WTC11 (cell line): ENCODE data around the gene ATG14. TPM values are rescaled to one million over a fixed set of nuclear protein-coding genes. Genes with fewer than 3 reads are reported as not detected.

Source experiments
- ATAC-seq: fragments of 200-7000 bp; cut with Tn5 transposase; 2 replicates; pipeline ENCODE4 v1.10.0; 2021; ENCODE audit warnings: mild to moderate bottlenecking, moderate library complexity
- CTCF ChIA-PET: fragments of 300-600 bp; sonication (Branson Sonifier 250); formaldehyde crosslinking; loops from one replicate; lab custom pipeline; 2021; ENCODE audit warnings: antibody characterized with exemption; lab: Charles Lee
- POLR2A ChIA-PET: fragments of 350-600 bp; sonication (Branson Sonifier 250); formaldehyde crosslinking; loops from one replicate; lab custom pipeline; 2021; ENCODE audit warnings: antibody characterized with exemption; lab: Charles Lee
- DNase-seq: peaks from one replicate; pipeline ENCODE4 v3.0.0; 2021; ENCODE audit warnings: low spot score
- H3K27ac Mint-ChIP-seq: 2 replicates; pipeline ENCODE4 v1.8.0; 2021; ENCODE audit warnings: mixed read lengths
- H3K27me3 Mint-ChIP-seq: 2 replicates; pipeline ENCODE4 v1.8.0; 2021; ENCODE audit warnings: low read depth, mild to moderate bottlenecking, moderate library complexity, mixed read lengths
- H3K36me3 Mint-ChIP-seq: 2 replicates; pipeline ENCODE4 v1.8.0; 2021; ENCODE audit warnings: mixed read lengths
- H3K4me1 Mint-ChIP-seq: 2 replicates; pipeline ENCODE4 v1.8.0; 2022; ENCODE audit warnings: mixed read lengths
- H3K4me3 Mint-ChIP-seq: 2 replicates; pipeline ENCODE4 v1.8.0; 2021; ENCODE audit warnings: mild to moderate bottlenecking, moderate library complexity, mixed read lengths
- H3K9me3 Mint-ChIP-seq: 2 replicates; pipeline ENCODE4 v1.8.0; 2021; ENCODE audit warnings: mixed read lengths
- FOXK1 ChIP-seq: sonication (generic); formaldehyde crosslinking; IDR thresholded peaks from 2 replicates; pipeline ENCODE4 v1.8.0; 2022; ENCODE audit warnings: mild to moderate bottlenecking, moderate library complexity, missing genetic modification reagents
- GRHL2 ChIP-seq: fragments of 250-450 bp; sonication (Bioruptor Pico); IDR thresholded peaks from 2 replicates; pipeline ENCODE4 v1.8.0; 2022; ENCODE audit warnings: mild to moderate bottlenecking, moderate library complexity; ENCODE audit not compliant: insufficient replicate concordance, severe bottlenecking
- GTF2I ChIP-seq: fragments of 250-450 bp; sonication (Bioruptor Pico); conservative IDR thresholded peaks from 2 replicates; pipeline ENCODE4 v1.4.0; 2021; ENCODE audit warnings: mild to moderate bottlenecking
- JAZF1 ChIP-seq: fragments of 250-450 bp; sonication (Bioruptor Pico); IDR thresholded peaks from 2 replicates; pipeline ENCODE4 v1.9.0; 2021; ENCODE audit warnings: moderate library complexity, mild to moderate bottlenecking, inconsistent platforms
- NR1H2 ChIP-seq: sonication (generic); formaldehyde crosslinking; IDR thresholded peaks from 2 replicates; pipeline ENCODE4 v1.9.0; 2021; ENCODE audit warnings: mild to moderate bottlenecking, moderate library complexity, missing genetic modification reagents
- TEAD1 ChIP-seq: sonication (generic); formaldehyde crosslinking; IDR thresholded peaks from 2 replicates; pipeline ENCODE4 v1.8.0; 2022; ENCODE audit warnings: mild to moderate bottlenecking, missing genetic modification reagents
- TEAD4 ChIP-seq: sonication (generic); formaldehyde crosslinking; IDR thresholded peaks from 2 replicates; pipeline ENCODE4 v1.8.0; 2022; ENCODE audit warnings: mild to moderate bottlenecking, missing genetic modification reagents
- ZNF219 ChIP-seq: sonication (generic); formaldehyde crosslinking; IDR thresholded peaks from 2 replicates; pipeline ENCODE4 v1.8.0; 2023; ENCODE audit warnings: missing genetic modification reagents, mild to moderate bottlenecking, borderline replicate concordance
- ZNF671 ChIP-seq: fragments of 250-450 bp; sonication (Bioruptor Pico); IDR thresholded peaks from 2 replicates; pipeline ENCODE4 v1.8.0; 2021; ENCODE audit warnings: mild to moderate bottlenecking
- total RNA-seq: library from RNA; stranded (reverse); gene quantifications from 3 replicates; pipeline ENCODE4 v1.2.3, GENCODE V29; 2021
- TF ChIP-seq, protein P1 (sequence below): sonication (generic); formaldehyde crosslinking; IDR thresholded peaks from 2 replicates; pipeline ENCODE4 v1.8.0; 2023; ENCODE audit warnings: missing genetic modification reagents
- TF ChIP-seq, protein P2 (sequence below): sonication (generic); formaldehyde crosslinking; conservative IDR thresholded peaks from 2 replicates; pipeline ENCODE4 v1.8.1; 2023; ENCODE audit warnings: mild to moderate bottlenecking, low read depth, missing genetic modification reagents, moderate library complexity
- TF ChIP-seq, protein P3 (sequence below): sonication (generic); formaldehyde crosslinking; conservative IDR thresholded peaks from 2 replicates; pipeline ENCODE4 v1.8.1; 2022; ENCODE audit warnings: mild to moderate bottlenecking, missing genetic modification reagents
- TF ChIP-seq, protein P4 (sequence below): fragments of 250-450 bp; sonication (Bioruptor Pico); IDR thresholded peaks from 2 replicates; pipeline ENCODE4 v1.9.0; 2021; ENCODE audit warnings: mild to moderate bottlenecking, borderline replicate concordance
- TF ChIP-seq, protein P5 (sequence below): sonication (generic); formaldehyde crosslinking; IDR thresholded peaks from 2 replicates; pipeline ENCODE4 v1.8.1; 2023; ENCODE audit warnings: mild to moderate bottlenecking, missing genetic modification reagents, moderate library complexity
- TF ChIP-seq, protein P6 (sequence below): sonication (generic); formaldehyde crosslinking; IDR thresholded peaks from 2 replicates; pipeline ENCODE4 v1.8.0; 2022; ENCODE audit warnings: mild to moderate bottlenecking, missing genetic modification reagents
- TF ChIP-seq, protein P7 (sequence below): fragments of 250-450 bp; sonication (Bioruptor Pico); conservative IDR thresholded peaks from 2 replicates; pipeline ENCODE4 v1.9.0; 2021; ENCODE audit warnings: mild to moderate bottlenecking
- TF ChIP-seq, protein P8 (sequence below): sonication (generic); formaldehyde crosslinking; IDR thresholded peaks from 2 replicates; pipeline ENCODE4 v1.8.1; 2022; ENCODE audit warnings: missing genetic modification reagents, borderline replicate concordance

Gene ATG14
- total RNA-seq, 1 experiment from 2014 or later = 10.4 TPM

DNA sequence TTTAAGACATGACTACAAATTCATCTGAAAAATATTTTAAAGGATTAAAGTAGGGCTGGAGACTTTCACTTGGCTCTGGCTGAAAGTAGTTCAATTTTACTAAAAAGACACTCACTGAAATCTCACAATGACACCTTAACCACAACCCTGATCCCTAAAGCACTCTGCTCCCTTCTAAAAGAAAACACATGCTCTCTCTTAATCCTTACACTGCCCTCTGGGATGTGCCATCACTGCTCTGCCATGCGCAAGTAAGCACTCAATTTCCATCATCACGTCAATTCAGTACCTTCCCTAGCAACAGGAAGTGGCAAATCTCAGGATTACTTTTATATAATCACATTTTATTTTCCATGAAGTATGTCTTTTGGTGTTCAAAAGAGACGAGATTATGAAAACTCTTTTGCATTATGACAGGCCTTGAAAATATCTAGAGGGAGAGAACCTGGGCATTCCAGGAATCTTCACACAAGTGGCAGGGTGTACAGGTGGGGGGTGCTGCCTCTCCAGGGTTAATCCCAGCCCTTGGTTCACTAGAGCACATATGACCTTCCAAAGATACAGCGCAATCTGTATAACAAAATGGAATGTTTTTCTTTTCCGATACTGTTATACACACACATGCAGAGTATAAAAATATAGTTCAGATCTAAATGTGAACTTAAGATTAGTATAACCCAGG, 7.3 kb downstream of the ATG14 start (continued):
- no peak for TF ChIP-seq GTF2I
- TF ChIP-seq, protein P1, sequence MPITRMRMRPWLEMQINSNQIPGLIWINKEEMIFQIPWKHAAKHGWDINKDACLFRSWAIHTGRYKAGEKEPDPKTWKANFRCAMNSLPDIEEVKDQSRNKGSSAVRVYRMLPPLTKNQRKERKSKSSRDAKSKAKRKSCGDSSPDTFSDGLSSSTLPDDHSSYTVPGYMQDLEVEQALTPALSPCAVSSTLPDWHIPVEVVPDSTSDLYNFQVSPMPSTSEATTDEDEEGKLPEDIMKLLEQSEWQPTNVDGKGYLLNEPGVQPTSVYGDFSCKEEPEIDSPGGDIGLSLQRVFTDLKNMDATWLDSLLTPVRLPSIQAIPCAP = no peak

DNA sequence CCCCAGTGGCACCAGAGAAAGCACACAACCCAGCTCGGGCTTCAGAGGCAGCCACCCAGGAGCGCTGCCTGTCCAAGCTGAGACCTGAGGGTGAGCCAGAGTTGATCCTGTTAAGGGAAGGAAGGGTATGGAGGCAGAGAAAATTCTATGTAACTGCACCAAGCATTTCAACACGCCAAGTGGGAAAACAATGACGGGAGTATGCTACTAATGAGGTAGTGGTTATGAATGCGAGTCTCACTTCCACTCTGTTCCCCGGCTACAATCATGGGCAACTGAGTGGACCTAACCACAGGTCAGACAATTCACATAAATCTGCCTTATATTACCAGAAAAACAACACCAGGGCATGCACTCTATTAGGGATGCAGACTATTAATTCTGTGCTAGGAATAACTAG, 9.9 kb downstream of the ATG14 start:
- ChIA-PET POLR2A (no interaction called here), CTCF (no interaction called here)
- Mint-ChIP-seq H3K4me3 (no peak overlapping the region), H3K9me3 (peaks cover 8% of the 10 kb centered on the region), H3K27me3 (no peaks in the 10 kb centered on the region), H3K4me1 (no peaks in the 10 kb centered on the region), H3K27ac (no peak overlapping the region), H3K36me3 (no peaks in the 10 kb centered on the region)
- ATAC-seq (no peak), DNase-seq (no peak)
- no peak for TF ChIP-seq JAZF1 (CRISPR knock-in tag)

DNA sequence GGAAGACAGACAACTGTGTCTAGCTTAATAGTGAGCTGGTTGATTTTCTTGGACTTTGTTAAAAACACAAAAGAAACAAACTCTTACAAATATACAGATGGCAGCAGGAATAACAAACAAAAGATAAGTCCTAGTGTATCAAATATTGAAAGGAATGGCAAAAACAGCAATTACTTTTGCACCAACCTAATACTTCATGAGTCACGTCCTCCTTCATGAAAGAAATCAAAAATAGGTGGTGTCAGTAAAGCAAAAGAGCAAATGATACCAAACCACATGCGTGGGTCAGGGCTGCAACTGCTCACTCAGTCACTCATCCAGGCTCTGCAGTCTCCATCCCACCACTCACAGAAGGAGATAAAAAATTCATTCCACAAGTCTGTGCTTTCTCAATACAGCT, 11.8 kb downstream of the ATG14 start:
- ChIA-PET CTCF (interaction anchor here (1.2 kb wide), 1 partner anchor 17 kb away, joined by 3 read pairs; no protein-coding TSS in a partner anchor), POLR2A (no interaction called here)
- Mint-ChIP-seq H3K4me1 (no peaks in the 10 kb centered on the region), H3K27me3 (no peaks in the 10 kb centered on the region), H3K9me3 (peaks cover 8% of the 10 kb centered on the region), H3K36me3 (peaks cover 5% of the 10 kb centered on the region), H3K27ac (no peak overlapping the region), H3K4me3 (no peak overlapping the region)
- no peak for ATAC-seq
- TF ChIP-seq TEAD1 (no peak), GTF2I (no peak), TEAD4 (no peak), GRHL2 (CRISPR knock-in tag) (no peak), JAZF1 (CRISPR knock-in tag) (no peak), ZNF219 (CRISPR knock-in tag) (no peak), ZNF671 (CRISPR knock-in tag) (no peak), FOXK1 (no peak), NR1H2 (CRISPR knock-in tag) (no peak)
- TF ChIP-seq, protein P2, sequence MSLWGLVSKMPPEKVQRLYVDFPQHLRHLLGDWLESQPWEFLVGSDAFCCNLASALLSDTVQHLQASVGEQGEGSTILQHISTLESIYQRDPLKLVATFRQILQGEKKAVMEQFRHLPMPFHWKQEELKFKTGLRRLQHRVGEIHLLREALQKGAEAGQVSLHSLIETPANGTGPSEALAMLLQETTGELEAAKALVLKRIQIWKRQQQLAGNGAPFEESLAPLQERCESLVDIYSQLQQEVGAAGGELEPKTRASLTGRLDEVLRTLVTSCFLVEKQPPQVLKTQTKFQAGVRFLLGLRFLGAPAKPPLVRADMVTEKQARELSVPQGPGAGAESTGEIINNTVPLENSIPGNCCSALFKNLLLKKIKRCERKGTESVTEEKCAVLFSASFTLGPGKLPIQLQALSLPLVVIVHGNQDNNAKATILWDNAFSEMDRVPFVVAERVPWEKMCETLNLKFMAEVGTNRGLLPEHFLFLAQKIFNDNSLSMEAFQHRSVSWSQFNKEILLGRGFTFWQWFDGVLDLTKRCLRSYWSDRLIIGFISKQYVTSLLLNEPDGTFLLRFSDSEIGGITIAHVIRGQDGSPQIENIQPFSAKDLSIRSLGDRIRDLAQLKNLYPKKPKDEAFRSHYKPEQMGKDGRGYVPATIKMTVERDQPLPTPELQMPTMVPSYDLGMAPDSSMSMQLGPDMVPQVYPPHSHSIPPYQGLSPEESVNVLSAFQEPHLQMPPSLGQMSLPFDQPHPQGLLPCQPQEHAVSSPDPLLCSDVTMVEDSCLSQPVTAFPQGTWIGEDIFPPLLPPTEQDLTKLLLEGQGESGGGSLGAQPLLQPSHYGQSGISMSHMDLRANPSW (CRISPR knock-in tag) = no peak
- TF ChIP-seq, protein P3, sequence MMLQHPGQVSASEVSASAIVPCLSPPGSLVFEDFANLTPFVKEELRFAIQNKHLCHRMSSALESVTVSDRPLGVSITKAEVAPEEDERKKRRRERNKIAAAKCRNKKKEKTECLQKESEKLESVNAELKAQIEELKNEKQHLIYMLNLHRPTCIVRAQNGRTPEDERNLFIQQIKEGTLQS (CRISPR knock-in tag) = no peak
- TF ChIP-seq, protein P4, sequence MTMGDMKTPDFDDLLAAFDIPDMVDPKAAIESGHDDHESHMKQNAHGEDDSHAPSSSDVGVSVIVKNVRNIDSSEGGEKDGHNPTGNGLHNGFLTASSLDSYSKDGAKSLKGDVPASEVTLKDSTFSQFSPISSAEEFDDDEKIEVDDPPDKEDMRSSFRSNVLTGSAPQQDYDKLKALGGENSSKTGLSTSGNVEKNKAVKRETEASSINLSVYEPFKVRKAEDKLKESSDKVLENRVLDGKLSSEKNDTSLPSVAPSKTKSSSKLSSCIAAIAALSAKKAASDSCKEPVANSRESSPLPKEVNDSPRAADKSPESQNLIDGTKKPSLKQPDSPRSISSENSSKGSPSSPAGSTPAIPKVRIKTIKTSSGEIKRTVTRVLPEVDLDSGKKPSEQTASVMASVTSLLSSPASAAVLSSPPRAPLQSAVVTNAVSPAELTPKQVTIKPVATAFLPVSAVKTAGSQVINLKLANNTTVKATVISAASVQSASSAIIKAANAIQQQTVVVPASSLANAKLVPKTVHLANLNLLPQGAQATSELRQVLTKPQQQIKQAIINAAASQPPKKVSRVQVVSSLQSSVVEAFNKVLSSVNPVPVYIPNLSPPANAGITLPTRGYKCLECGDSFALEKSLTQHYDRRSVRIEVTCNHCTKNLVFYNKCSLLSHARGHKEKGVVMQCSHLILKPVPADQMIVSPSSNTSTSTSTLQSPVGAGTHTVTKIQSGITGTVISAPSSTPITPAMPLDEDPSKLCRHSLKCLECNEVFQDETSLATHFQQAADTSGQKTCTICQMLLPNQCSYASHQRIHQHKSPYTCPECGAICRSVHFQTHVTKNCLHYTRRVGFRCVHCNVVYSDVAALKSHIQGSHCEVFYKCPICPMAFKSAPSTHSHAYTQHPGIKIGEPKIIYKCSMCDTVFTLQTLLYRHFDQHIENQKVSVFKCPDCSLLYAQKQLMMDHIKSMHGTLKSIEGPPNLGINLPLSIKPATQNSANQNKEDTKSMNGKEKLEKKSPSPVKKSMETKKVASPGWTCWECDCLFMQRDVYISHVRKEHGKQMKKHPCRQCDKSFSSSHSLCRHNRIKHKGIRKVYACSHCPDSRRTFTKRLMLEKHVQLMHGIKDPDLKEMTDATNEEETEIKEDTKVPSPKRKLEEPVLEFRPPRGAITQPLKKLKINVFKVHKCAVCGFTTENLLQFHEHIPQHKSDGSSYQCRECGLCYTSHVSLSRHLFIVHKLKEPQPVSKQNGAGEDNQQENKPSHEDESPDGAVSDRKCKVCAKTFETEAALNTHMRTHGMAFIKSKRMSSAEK = no peak
- TF ChIP-seq, protein P5, sequence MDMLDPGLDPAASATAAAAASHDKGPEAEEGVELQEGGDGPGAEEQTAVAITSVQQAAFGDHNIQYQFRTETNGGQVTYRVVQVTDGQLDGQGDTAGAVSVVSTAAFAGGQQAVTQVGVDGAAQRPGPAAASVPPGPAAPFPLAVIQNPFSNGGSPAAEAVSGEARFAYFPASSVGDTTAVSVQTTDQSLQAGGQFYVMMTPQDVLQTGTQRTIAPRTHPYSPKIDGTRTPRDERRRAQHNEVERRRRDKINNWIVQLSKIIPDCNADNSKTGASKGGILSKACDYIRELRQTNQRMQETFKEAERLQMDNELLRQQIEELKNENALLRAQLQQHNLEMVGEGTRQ (CRISPR knock-in tag) = no peak
- TF ChIP-seq, protein P6, sequence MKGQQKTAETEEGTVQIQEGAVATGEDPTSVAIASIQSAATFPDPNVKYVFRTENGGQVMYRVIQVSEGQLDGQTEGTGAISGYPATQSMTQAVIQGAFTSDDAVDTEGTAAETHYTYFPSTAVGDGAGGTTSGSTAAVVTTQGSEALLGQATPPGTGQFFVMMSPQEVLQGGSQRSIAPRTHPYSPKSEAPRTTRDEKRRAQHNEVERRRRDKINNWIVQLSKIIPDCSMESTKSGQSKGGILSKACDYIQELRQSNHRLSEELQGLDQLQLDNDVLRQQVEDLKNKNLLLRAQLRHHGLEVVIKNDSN (CRISPR knock-in tag) = no peak
- TF ChIP-seq, protein P7, sequence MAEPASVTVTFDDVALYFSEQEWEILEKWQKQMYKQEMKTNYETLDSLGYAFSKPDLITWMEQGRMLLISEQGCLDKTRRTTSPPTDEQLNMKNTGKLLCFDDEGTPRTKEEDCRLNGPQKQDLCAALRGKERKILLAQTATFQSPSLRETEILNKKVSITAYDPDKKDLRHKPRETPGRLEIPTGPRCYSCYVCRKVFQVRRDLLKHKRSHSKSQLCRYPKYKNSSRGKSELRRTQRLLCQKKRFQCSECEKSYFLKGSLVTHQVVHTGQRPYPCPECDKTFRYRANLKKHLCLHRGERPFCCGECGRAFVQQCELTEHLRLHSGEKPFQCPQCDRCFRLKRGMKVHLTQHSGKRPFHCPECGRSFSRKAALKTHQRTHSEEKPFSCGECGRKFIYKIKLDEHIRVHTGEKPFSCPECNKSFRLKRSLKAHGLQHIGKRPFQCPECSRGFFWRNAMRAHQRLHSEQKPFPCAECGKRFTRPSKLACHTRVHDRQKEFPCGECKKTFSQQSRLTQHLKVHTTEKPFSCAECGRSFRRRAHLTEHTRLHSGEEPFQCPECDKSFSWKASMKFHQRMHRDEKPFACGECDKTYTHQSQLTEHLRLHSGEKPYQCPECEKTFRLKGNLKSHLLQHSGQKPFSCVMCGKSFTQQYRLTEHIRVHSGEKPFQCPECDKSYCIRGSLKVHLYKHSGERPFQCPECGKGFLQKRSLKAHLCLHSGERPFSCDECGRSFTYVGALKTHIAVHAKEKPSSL (CRISPR knock-in tag) = no peak
- TF ChIP-seq, protein P8, sequence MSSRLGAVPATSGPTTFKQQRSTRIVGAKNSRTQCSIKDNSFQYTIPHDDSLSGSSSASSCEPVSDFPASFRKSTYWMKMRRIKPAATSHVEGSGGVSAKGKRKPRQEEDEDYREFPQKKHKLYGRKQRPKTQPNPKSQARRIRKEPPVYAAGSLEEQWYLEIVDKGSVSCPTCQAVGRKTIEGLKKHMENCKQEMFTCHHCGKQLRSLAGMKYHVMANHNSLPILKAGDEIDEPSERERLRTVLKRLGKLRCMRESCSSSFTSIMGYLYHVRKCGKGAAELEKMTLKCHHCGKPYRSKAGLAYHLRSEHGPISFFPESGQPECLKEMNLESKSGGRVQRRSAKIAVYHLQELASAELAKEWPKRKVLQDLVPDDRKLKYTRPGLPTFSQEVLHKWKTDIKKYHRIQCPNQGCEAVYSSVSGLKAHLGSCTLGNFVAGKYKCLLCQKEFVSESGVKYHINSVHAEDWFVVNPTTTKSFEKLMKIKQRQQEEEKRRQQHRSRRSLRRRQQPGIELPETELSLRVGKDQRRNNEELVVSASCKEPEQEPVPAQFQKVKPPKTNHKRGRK (CRISPR knock-in tag) = no peak
- no peak for DNase-seq
